ENCODE results near the gene SPRY2.

GRCh38 chr13:80339912-80340650 is 845 bp downstream of the SPRY2 start:
- no peak for TF ChIP-seq CTCF (conservative IDR thresholded peaks at IDR 0.05; ENCODE audit: low read depth, low read length)
- TF ChIP-seq EZH2 (IDR thresholded peaks at IDR 0.05; ENCODE audit: borderline replicate concordance, low read depth, low read length, poor library complexity, severe bottlenecking) = no peak
